ENCODE measurements around the gene MPV17. TPM values are rescaled to one million over a fixed set of nuclear protein-coding genes. Genes with fewer than 3 reads are reported as not detected.

Gene MPV17
- total and polyA plus RNA-seq, 2 donors = 51.1 to 94.1 TPM

Other genes with a start within 250 kb of the MPV17 start
- gene EMILIN1, start 244.5 kb downstream of the MPV17 start, total RNA-seq = 9.2 TPM
- 8.9 TPM for gene EMILIN1, start 244.5 kb downstream of the MPV17 start, polyA plus RNA-seq
- gene KHK, start 236.3 kb downstream of the MPV17 start, total RNA-seq = 1.5 TPM
- 2.5 TPM for gene KHK, start 236.3 kb downstream of the MPV17 start, polyA plus RNA-seq
- 0.57 TPM for gene CGREF1, start 204.0 kb downstream of the MPV17 start, total RNA-seq
- gene CGREF1, start 204.0 kb downstream of the MPV17 start, polyA plus RNA-seq = 0.43 TPM
- 0.09 TPM for gene ABHD1, start 199.3 kb downstream of the MPV17 start, total RNA-seq
- 0.27 TPM for gene ABHD1, start 199.3 kb downstream of the MPV17 start, polyA plus RNA-seq
- gene PREB, start 188.5 kb downstream of the MPV17 start, total RNA-seq = 41.3 TPM
- gene PREB, start 188.5 kb downstream of the MPV17 start, polyA plus RNA-seq = 56.9 TPM
- gene PRR30, start 183.7 kb downstream of the MPV17 start, total RNA-seq = not detected
- gene PRR30, start 183.7 kb downstream of the MPV17 start, polyA plus RNA-seq = not detected
- 0.14 TPM for gene TCF23, start 174.1 kb downstream of the MPV17 start, total RNA-seq
- 0.05 TPM for gene TCF23, start 174.1 kb downstream of the MPV17 start, polyA plus RNA-seq
- gene ATRAID, start 111.1 kb downstream of the MPV17 start, total RNA-seq = 109 TPM
- 125 TPM for gene ATRAID, start 111.1 kb downstream of the MPV17 start, polyA plus RNA-seq
- gene SLC5A6, start 110.8 kb downstream of the MPV17 start, total RNA-seq = 15.8 TPM
- 24.3 TPM for gene SLC5A6, start 110.8 kb downstream of the MPV17 start, polyA plus RNA-seq
- gene CAD, start 105.7 kb downstream of the MPV17 start, total RNA-seq = 14.8 TPM
- 18.6 TPM for gene CAD, start 105.7 kb downstream of the MPV17 start, polyA plus RNA-seq
- 0.05 TPM for gene SLC30A3, start 60.0 kb downstream of the MPV17 start, total RNA-seq
- gene SLC30A3, start 60.0 kb downstream of the MPV17 start, polyA plus RNA-seq = 0.18 TPM
- not detected for gene DNAJC5G, start 47.7 kb downstream of the MPV17 start, total RNA-seq
- gene DNAJC5G, start 47.7 kb downstream of the MPV17 start, polyA plus RNA-seq = 0.02 TPM
- 0.14 TPM for gene TRIM54, start 40.7 kb downstream of the MPV17 start, total RNA-seq
- 0.52 TPM for gene TRIM54, start 40.7 kb downstream of the MPV17 start, polyA plus RNA-seq
- 1.0 TPM for gene UCN, start 14.7 kb downstream of the MPV17 start, total RNA-seq
- 8.1 TPM for gene UCN, start 14.7 kb downstream of the MPV17 start, polyA plus RNA-seq
- 31.1 TPM for gene GTF3C2, start 33.7 kb upstream of the MPV17 start, total RNA-seq
- gene GTF3C2, start 33.7 kb upstream of the MPV17 start, polyA plus RNA-seq = 39.9 TPM
- 30.5 TPM for gene EIF2B4, start 47.2 kb upstream of the MPV17 start, total RNA-seq
- 56.0 TPM for gene EIF2B4, start 47.2 kb upstream of the MPV17 start, polyA plus RNA-seq
- 83.6 TPM for gene SNX17, start 47.5 kb upstream of the MPV17 start, total RNA-seq
- 77.8 TPM for gene SNX17, start 47.5 kb upstream of the MPV17 start, polyA plus RNA-seq
- gene ZNF513, start 57.6 kb upstream of the MPV17 start, total RNA-seq = 9.3 TPM
- 30.7 TPM for gene ZNF513, start 57.6 kb upstream of the MPV17 start, polyA plus RNA-seq
- 68.6 TPM for gene PPM1G, start 86.5 kb upstream of the MPV17 start, total RNA-seq
- gene PPM1G, start 86.5 kb upstream of the MPV17 start, polyA plus RNA-seq = 50.4 TPM
- gene NRBP1, start 105.5 kb upstream of the MPV17 start, total RNA-seq = 43.9 TPM
- 56.4 TPM for gene NRBP1, start 105.5 kb upstream of the MPV17 start, polyA plus RNA-seq
- gene KRTCAP3, start 119.3 kb upstream of the MPV17 start, total RNA-seq = 1.6 TPM
- 13.9 TPM for gene KRTCAP3, start 119.3 kb upstream of the MPV17 start, polyA plus RNA-seq
- 7.6 TPM for gene IFT172, start 166.6 kb upstream of the MPV17 start, total RNA-seq
- gene IFT172, start 166.6 kb upstream of the MPV17 start, polyA plus RNA-seq = 34.2 TPM
- 0.85 TPM for gene FNDC4, start 172.1 kb upstream of the MPV17 start, total RNA-seq
- 4.3 TPM for gene FNDC4, start 172.1 kb upstream of the MPV17 start, polyA plus RNA-seq
- not detected for gene GCKR, start 173.7 kb upstream of the MPV17 start, total RNA-seq
- gene GCKR, start 173.7 kb upstream of the MPV17 start, polyA plus RNA-seq = 0.18 TPM